GM12801 (cell line): Measurements from ENCODE around the gene TRPC3.

ENCODE experiments used
- CTCF ChIP-seq: IDR thresholded peaks from one replicate; pipeline ENCODE4 v1.5.1; 2011; ENCODE audit warnings: control low read depth; ENCODE audit not compliant: insufficient read length; ENCODE audit errors: extremely low read depth

TRPC3 gene

GRCh38 chr4:121951521-121952110 lies at the start of gene TRPC3:
Gene TRPC3 (minus strand): TSS chr4:121952060. CDS start chr4:121951680, 380 bp downstream.
- TF ChIP-seq CTCF: no peak

GRCh38 chr4:122000849-122001248 lies 49.0 kb upstream of the TRPC3 start:
- no peak for TF ChIP-seq CTCF

DNA sequence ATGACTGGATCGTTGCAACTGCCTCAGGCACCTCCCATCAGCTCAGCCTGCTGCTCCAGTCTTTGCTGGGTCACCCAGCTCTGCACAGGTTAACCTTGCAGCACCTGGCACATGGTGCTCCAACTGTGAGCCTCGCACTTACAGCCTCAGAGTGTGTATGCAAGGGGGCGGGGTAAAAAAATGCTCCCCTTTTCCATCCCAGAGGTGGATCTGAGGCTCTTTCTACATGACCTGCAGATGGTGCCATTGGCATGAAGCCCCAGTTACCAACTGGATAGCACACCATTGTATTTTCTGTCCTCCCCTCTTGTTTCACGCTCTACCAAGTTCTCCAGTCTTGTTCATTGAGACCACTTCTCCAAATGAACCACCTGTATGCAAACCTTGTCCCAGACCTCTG lies 46.2 kb upstream of the TRPC3 start:
- no peak for TF ChIP-seq CTCF

GRCh38 chr4:121995790-121996537 lies 44.1 kb upstream of the TRPC3 start:
- TF ChIP-seq CTCF: no peak

- TF ChIP-seq CTCF: no peak
Measured at GRCh38 chr4:121991968-121992367, 40.1 kb upstream of the TRPC3 start.

- no peak for TF ChIP-seq CTCF
Measured at GRCh38 chr4:121990489-121990888, 38.6 kb upstream of the TRPC3 start.

DNA sequence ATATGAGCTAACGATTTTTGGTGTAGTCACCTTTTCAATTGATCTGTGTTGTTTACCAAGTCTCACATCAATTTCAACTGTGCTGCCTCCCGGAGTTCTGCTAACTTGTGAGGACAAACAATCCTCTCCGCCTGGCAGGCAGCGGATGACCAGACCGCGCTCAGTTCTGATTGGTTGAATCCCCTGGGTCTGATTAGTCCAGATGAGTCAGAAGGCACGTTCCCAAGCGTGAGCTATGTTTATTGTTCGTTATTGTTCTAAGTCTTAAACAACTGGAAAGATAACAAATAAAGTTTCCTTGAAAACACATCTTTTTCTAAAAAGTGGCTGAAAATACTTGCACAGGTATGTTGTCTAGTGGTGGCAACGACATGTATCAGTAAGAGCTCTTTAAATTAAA lies 37.9 kb upstream of the TRPC3 start:
- no peak for TF ChIP-seq CTCF
